SK-N-SH treated with all-trans-retinoic acid at 6 μM for 48 hours (cell line): ENCODE results near the gene ACIN1.

ENCODE experiments used
- ATAC-seq: fragments of 200-7000 bp; cut with Tn5 transposase; 3 replicates; pipeline ENCODE4 v1.9.1; 2020; ENCODE audit warnings: mild to moderate bottlenecking, moderate library complexity
- BACH2 ChIP-seq: fragments of 250-450 bp; sonication (Bioruptor Pico); IDR thresholded peaks from 2 replicates; pipeline ENCODE4 v1.9.0; 2021; ENCODE audit warnings: mild to moderate bottlenecking, borderline replicate concordance
- CREB5 ChIP-seq: fragments of 250-450 bp; sonication (Bioruptor Pico); IDR thresholded peaks from 2 replicates; pipeline ENCODE4 v1.5.1; 2020; ENCODE audit warnings: low read depth, mild to moderate bottlenecking, moderate library complexity
- CSDC2 ChIP-seq: fragments of 250-450 bp; sonication (Bioruptor Pico); IDR thresholded peaks from 2 replicates; pipeline ENCODE4 v1.5.0; 2020; ENCODE audit warnings: mild to moderate bottlenecking, moderate library complexity
- ESRRG ChIP-seq: fragments of 250-450 bp; sonication (Bioruptor Pico); IDR thresholded peaks from 2 replicates; pipeline ENCODE4 v1.6.1; 2021; ENCODE audit warnings: mild to moderate bottlenecking
- GLIS3 ChIP-seq: fragments of 250-450 bp; sonication (Bioruptor Pico); IDR thresholded peaks from 2 replicates; pipeline ENCODE4 v1.5.0; 2020; ENCODE audit warnings: mild to moderate bottlenecking, moderate library complexity
- ISL1 ChIP-seq: fragments of 250-450 bp; sonication (Bioruptor Pico); IDR thresholded peaks from 2 replicates; pipeline ENCODE4 v2.1.2; 2022; ENCODE audit warnings: mild to moderate bottlenecking, moderate library complexity
- OSR1 ChIP-seq: fragments of 250-450 bp; sonication (Bioruptor Pico); IDR thresholded peaks from 2 replicates; pipeline ENCODE4 v1.8.0; 2022; ENCODE audit warnings: moderate library complexity, mild to moderate bottlenecking, inconsistent platforms
- PATZ1 ChIP-seq: fragments of 250-450 bp; sonication (Bioruptor Pico); IDR thresholded peaks from 2 replicates; pipeline ENCODE4 v1.8.0; 2020; ENCODE audit warnings: mild to moderate bottlenecking, moderate library complexity, borderline replicate concordance
- PPARA ChIP-seq: fragments of 250-450 bp; sonication (Bioruptor Pico); IDR thresholded peaks from 2 replicates; pipeline ENCODE4 v1.5.0; 2020; ENCODE audit warnings: mild to moderate bottlenecking, borderline replicate concordance
- RARB ChIP-seq: fragments of 250-450 bp; sonication (Bioruptor Pico); IDR thresholded peaks from 2 replicates; pipeline ENCODE4 v1.8.0; 2021; ENCODE audit warnings: mild to moderate bottlenecking, moderate library complexity
- SNAI2 ChIP-seq: fragments of 250-450 bp; sonication (Bioruptor Pico); IDR thresholded peaks from 2 replicates; pipeline ENCODE4 v1.5.0; 2020; ENCODE audit warnings: mild to moderate bottlenecking, moderate library complexity
- TCF4 ChIP-seq: fragments of 250-450 bp; sonication (Bioruptor Pico); IDR thresholded peaks from 2 replicates; pipeline ENCODE4 v1.8.0; 2021; ENCODE audit warnings: mild to moderate bottlenecking, moderate library complexity, borderline replicate concordance
- TOX ChIP-seq: fragments of 250-450 bp; sonication (Bioruptor Pico); IDR thresholded peaks from 2 replicates; pipeline ENCODE4 v1.8.0; 2021; ENCODE audit warnings: mild to moderate bottlenecking, moderate library complexity, borderline replicate concordance
- ZC3H10 ChIP-seq: fragments of 250-450 bp; sonication (Bioruptor Pico); IDR thresholded peaks from 2 replicates; pipeline ENCODE4 v1.5.1; 2021; ENCODE audit warnings: mild to moderate bottlenecking, moderate library complexity
- ZFP3 ChIP-seq: fragments of 250-450 bp; sonication (Bioruptor Pico); IDR thresholded peaks from 2 replicates; pipeline ENCODE4 v1.5.0; 2020; ENCODE audit warnings: mild to moderate bottlenecking, moderate library complexity
- ZFP30 ChIP-seq: fragments of 450-650 bp; formaldehyde crosslinking; IDR thresholded peaks from 2 replicates; pipeline ENCODE4 v1.5.0; 2022; ENCODE audit warnings: mild to moderate bottlenecking, moderate library complexity
- ZNF565 ChIP-seq: fragments of 450-650 bp; formaldehyde crosslinking; conservative IDR thresholded peaks from 2 replicates; pipeline ENCODE4 v1.5.0; 2020; ENCODE audit warnings: low read depth, mild to moderate bottlenecking, moderate library complexity
- ZNF70 ChIP-seq: fragments of 450-650 bp; formaldehyde crosslinking; IDR thresholded peaks from 2 replicates; pipeline ENCODE4 v1.5.0; 2020; ENCODE audit warnings: mild to moderate bottlenecking, moderate library complexity
- ZNF8 ChIP-seq: fragments of 450-650 bp; formaldehyde crosslinking; IDR thresholded peaks from 2 replicates; pipeline ENCODE4 v1.5.0; 2020; ENCODE audit warnings: mild to moderate bottlenecking, moderate library complexity
- TF ChIP-seq, protein P1 (sequence below): fragments of 250-450 bp; sonication (Bioruptor Pico); IDR thresholded peaks from 2 replicates; pipeline ENCODE4 v1.5.1; 2021; ENCODE audit warnings: mild to moderate bottlenecking, moderate library complexity
- TF ChIP-seq, protein P2 (sequence below): fragments of 250-450 bp; sonication (Bioruptor Pico); IDR thresholded peaks from 2 replicates; pipeline ENCODE4 v1.8.0; 2021; ENCODE audit warnings: low read depth, mild to moderate bottlenecking, moderate library complexity, borderline replicate concordance
- TF ChIP-seq, protein P3 (sequence below): fragments of 250-450 bp; sonication (Bioruptor Pico); IDR thresholded peaks from 2 replicates; pipeline ENCODE4 v1.5.0; 2020; ENCODE audit warnings: mild to moderate bottlenecking, moderate library complexity

Gene ACIN1

GRCh38 chr14:23119363-23120327 is 24.7 kb upstream of the ACIN1 start:
- no peak for TF ChIP-seq PPARA (CRISPR knock-in tag)
- TF ChIP-seq SNAI2 (CRISPR knock-in tag) = no peak
- TF ChIP-seq ZNF8 (CRISPR knock-in tag) = no peak
- TF ChIP-seq, protein P1, sequence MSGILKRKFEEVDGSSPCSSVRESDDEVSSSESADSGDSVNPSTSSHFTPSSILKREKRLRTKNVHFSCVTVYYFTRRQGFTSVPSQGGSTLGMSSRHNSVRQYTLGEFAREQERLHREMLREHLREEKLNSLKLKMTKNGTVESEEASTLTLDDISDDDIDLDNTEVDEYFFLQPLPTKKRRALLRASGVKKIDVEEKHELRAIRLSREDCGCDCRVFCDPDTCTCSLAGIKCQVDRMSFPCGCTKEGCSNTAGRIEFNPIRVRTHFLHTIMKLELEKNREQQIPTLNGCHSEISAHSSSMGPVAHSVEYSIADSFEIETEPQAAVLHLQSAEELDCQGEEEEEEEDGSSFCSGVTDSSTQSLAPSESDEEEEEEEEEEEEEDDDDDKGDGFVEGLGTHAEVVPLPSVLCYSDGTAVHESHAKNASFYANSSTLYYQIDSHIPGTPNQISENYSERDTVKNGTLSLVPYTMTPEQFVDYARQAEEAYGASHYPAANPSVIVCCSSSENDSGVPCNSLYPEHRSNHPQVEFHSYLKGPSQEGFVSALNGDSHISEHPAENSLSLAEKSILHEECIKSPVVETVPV (CRISPR knock-in tag) = no peak
- no peak for TF ChIP-seq PATZ1 (CRISPR knock-in tag)
- TF ChIP-seq GLIS3 (CRISPR knock-in tag) = no peak
- TF ChIP-seq ESRRG = no peak
- no peak for TF ChIP-seq ZC3H10 (CRISPR knock-in tag)
- no peak for TF ChIP-seq ZNF565
- TF ChIP-seq, protein P2, sequence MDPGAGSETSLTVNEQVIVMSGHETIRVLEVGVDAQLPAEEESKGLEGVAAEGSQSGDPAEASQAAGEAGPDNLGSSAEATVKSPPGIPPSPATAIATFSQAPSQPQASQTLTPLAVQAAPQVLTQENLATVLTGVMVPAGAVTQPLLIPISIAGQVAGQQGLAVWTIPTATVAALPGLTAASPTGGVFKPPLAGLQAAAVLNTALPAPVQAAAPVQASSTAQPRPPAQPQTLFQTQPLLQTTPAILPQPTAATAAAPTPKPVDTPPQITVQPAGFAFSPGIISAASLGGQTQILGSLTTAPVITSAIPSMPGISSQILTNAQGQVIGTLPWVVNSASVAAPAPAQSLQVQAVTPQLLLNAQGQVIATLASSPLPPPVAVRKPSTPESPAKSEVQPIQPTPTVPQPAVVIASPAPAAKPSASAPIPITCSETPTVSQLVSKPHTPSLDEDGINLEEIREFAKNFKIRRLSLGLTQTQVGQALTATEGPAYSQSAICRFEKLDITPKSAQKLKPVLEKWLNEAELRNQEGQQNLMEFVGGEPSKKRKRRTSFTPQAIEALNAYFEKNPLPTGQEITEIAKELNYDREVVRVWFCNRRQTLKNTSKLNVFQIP (CRISPR knock-in tag) = no peak
- TF ChIP-seq ISL1 = no peak
- no peak for TF ChIP-seq CREB5 (CRISPR knock-in tag)
- no peak for TF ChIP-seq BACH2
- TF ChIP-seq, protein P3, sequence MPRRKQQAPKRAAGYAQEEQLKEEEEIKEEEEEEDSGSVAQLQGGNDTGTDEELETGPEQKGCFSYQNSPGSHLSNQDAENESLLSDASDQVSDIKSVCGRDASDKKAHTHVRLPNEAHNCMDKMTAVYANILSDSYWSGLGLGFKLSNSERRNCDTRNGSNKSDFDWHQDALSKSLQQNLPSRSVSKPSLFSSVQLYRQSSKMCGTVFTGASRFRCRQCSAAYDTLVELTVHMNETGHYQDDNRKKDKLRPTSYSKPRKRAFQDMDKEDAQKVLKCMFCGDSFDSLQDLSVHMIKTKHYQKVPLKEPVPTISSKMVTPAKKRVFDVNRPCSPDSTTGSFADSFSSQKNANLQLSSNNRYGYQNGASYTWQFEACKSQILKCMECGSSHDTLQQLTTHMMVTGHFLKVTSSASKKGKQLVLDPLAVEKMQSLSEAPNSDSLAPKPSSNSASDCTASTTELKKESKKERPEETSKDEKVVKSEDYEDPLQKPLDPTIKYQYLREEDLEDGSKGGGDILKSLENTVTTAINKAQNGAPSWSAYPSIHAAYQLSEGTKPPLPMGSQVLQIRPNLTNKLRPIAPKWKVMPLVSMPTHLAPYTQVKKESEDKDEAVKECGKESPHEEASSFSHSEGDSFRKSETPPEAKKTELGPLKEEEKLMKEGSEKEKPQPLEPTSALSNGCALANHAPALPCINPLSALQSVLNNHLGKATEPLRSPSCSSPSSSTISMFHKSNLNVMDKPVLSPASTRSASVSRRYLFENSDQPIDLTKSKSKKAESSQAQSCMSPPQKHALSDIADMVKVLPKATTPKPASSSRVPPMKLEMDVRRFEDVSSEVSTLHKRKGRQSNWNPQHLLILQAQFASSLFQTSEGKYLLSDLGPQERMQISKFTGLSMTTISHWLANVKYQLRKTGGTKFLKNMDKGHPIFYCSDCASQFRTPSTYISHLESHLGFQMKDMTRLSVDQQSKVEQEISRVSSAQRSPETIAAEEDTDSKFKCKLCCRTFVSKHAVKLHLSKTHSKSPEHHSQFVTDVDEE = no peak
- no peak for TF ChIP-seq TOX (CRISPR knock-in tag)
- TF ChIP-seq ZFP30 (CRISPR knock-in tag) = no peak
- TF ChIP-seq RARB (CRISPR knock-in tag) = no peak
- ATAC-seq = no peak

DNA sequence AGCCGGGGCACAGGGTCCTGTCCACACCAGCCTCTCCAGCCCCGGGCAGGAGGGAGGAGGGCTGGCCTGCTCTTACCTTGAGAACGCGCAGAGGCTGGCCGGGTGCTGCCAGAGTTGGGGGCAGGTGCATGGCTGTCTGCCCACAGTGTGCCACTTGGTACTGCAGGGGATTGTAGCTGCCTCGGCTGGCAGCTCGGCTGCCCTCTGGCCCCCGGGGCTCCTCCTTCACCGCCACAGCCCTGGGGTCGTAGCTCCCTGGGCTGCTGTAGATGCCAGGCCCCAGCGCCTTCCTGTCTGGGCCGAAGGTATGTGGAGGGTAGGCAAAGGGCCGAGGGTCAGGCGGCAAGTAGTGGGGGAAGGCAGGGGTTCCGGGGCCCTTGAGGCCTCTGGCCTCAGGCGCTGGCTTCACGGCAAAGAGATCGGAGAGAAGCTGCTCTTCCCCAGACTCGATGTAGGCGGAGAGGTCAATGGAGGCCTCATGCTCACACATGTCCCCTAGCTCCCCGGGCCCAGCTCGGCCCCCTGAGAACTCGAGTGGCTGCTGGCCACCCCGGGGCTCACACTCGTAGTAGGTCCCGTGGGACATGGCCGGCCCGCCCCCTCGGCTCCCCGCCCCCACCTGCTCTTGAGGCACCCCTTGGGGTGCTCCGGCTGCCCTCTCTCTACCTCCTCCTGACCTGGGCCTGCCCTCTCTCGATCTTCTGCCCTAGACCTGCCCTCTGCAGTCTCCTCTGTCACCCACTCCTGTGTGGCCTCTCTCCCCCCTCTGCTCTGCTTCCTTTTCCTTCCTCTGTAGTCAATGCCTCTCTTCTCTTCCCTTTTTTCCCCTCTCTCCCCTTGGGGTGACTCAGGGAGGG is 23.8 kb upstream of the ACIN1 start, which contains the start of gene CEBPE:
TSS of gene CEBPE (minus strand) at position 750 of the 857 bp plus-strand sequence. CDS start at position 586, 164 bp downstream.
- no peak for ATAC-seq
- TF ChIP-seq ISL1 = no peak
- TF ChIP-seq RARB (CRISPR knock-in tag) = no peak
- no peak for TF ChIP-seq PPARA (CRISPR knock-in tag)
- TF ChIP-seq, protein P1 (CRISPR knock-in tag) = no peak
- TF ChIP-seq ZNF70 (CRISPR knock-in tag) = no peak
- no peak for TF ChIP-seq ZFP3 (CRISPR knock-in tag)
- no peak for TF ChIP-seq CSDC2 (CRISPR knock-in tag)
- no peak for TF ChIP-seq ZNF565
- TF ChIP-seq, protein P2 (CRISPR knock-in tag) = no peak
- TF ChIP-seq BACH2 = no peak
- no peak for TF ChIP-seq TOX (CRISPR knock-in tag)
- no peak for TF ChIP-seq OSR1 (CRISPR knock-in tag)
- TF ChIP-seq PATZ1 (CRISPR knock-in tag) = no peak
- TF ChIP-seq ZFP30 (CRISPR knock-in tag) = no peak
- TF ChIP-seq TCF4 (CRISPR knock-in tag) = no peak
